Right ventricle myocardium inferior (tissue), 1 donor: ENCODE measurements around the gene PPHLN1. TPM values are rescaled to one million over a fixed set of nuclear protein-coding genes. Genes with fewer than 3 reads are reported as not detected.

Source experiments
- ATAC-seq: fragments of 200-7000 bp; cut with Tn5 transposase; one replicate; pipeline ENCODE4 v1.9.1; 2020; ENCODE audit warnings: mild to moderate bottlenecking, moderate library complexity
- DNase-seq: peaks from one replicate; pipeline ENCODE4 v3.0.0; 2021; ENCODE audit errors: missing footprints
- intact Hi-C: fragments of 100-400 bp; cut with DNase I; formaldehyde crosslinking; loops from one replicate; pipeline ENCODE4 v1.11.0; 2022
- total RNA-seq: library from RNA; stranded (reverse); fragmentation: NEBNext Ultra II Directional; extraction: Animal tissue kit (Norgen Biotek cat#: 25700); gene quantifications from one replicate; pipeline ENCODE4 v1.2.1, GENCODE V29; 2021
- donor health status: DM: no; HTN: yes; CAD: no; lungs with severe emphysema.

PPHLN1 gene
- total RNA-seq, 1 donor from 2014 or later: 27.3 TPM

GRCh38 chr12:42409471-42409870 lies 83.5 kb downstream of the PPHLN1 start:
- no peak for DNase-seq
- intact Hi-C loops: no loop called here
- no peak for ATAC-seq

GRCh38 chr12:42410340-42410739 lies 84.4 kb downstream of the PPHLN1 start:
- intact Hi-C loops: no loop called here
- ATAC-seq (no peak), DNase-seq (no peak)

- intact Hi-C loops: no loop called here
- ATAC-seq: no peak
- no peak for DNase-seq
These were observed 94.4 kb downstream of the PPHLN1 start for GRCh38 chr12:42420395-42420794.

GRCh38 chr12:42421844-42422779 lies 96.1 kb downstream of the PPHLN1 start:
- ATAC-seq (peak; percentile 65), DNase-seq (no peak)
- intact Hi-C loops: no loop called here

GRCh38 chr12:42422785-42423184 lies 96.8 kb downstream of the PPHLN1 start:
- no peak for ATAC-seq
- DNase-seq: no peak
- intact Hi-C loops: no loop called here

GRCh38 chr12:42426746-42427145 lies 100.8 kb downstream of the PPHLN1 start:
- no peak for ATAC-seq
- no peak for DNase-seq
- intact Hi-C loops: no loop called here

- ATAC-seq (no peak), DNase-seq (no peak)
- intact Hi-C loops: no loop called here
These were observed 102.9 kb downstream of the PPHLN1 start for GRCh38 chr12:42428850-42429249.

GRCh38 chr12:42432517-42433140 lies 106.7 kb downstream of the PPHLN1 start:
- no peak for DNase-seq
- intact Hi-C loops: no loop called here
- no peak for ATAC-seq

- intact Hi-C loops: no loop called here
- ATAC-seq: no peak
These were observed 114.6 kb downstream of the PPHLN1 start for GRCh38 chr12:42440608-42441007.

GRCh38 chr12:42442311-42442759 lies 116.4 kb downstream of the PPHLN1 start:
- intact Hi-C loops: no loop called here
- ATAC-seq: no peak
- DNase-seq: no peak

More at GRCh38 chr12:42440608-42441007, 114.6 kb downstream of the PPHLN1 start:
- DNase-seq: no peak

GRCh38 chr12:42442888-42443287 lies 116.9 kb downstream of the PPHLN1 start:
- intact Hi-C loops: no loop called here
- ATAC-seq (no peak), DNase-seq (no peak)

- ATAC-seq: no peak
- no peak for DNase-seq
- intact Hi-C loops: no loop called here
These were observed 118.4 kb downstream of the PPHLN1 start for GRCh38 chr12:42444192-42444943.

- DNase-seq: no peak
- intact Hi-C loops: no loop called here
- ATAC-seq: no peak
These were observed 119.9 kb downstream of the PPHLN1 start for GRCh38 chr12:42445891-42446290.

GRCh38 chr12:42446761-42447160 lies 120.8 kb downstream of the PPHLN1 start:
- intact Hi-C loops: no loop called here
- ATAC-seq (no peak), DNase-seq (no peak)

GRCh38 chr12:42447371-42447786 lies 121.4 kb downstream of the PPHLN1 start:
- no peak for ATAC-seq
- no peak for DNase-seq
- intact Hi-C loops: no loop called here

GRCh38 chr12:42448841-42449240 lies 122.9 kb downstream of the PPHLN1 start:
- DNase-seq (no peak), ATAC-seq (no peak)
- intact Hi-C loops: no loop called here

- DNase-seq: no peak
- no peak for ATAC-seq
- intact Hi-C loops: no loop called here
These were observed 124.3 kb downstream of the PPHLN1 start for GRCh38 chr12:42450248-42450647.

GRCh38 chr12:42458575-42458974 lies 132.6 kb downstream of the PPHLN1 start:
- no peak for DNase-seq
- intact Hi-C loops: no loop called here
- ATAC-seq: no peak

GRCh38 chr12:42459336-42459847 lies 133.4 kb downstream of the PPHLN1 start:
- ATAC-seq (no peak), DNase-seq (no peak)
- intact Hi-C loops: no loop called here
